Neural cell (in vitro differentiated cells): Measurements from ENCODE around the gene VWC2.

ENCODE experiments used
- EP300 ChIP-seq: fragments of 450-650 bp; conservative IDR thresholded peaks from 2 replicates; pipeline ENCODE4 v1.6.1; 2014; ENCODE audit warnings: antibody characterized with exemption, mild to moderate bottlenecking, moderate library complexity; ENCODE audit not compliant: poor library complexity, severe bottlenecking
- EZH2 ChIP-seq: fragments of 200-600, 300-800 bp; shearing (Covaris generic), sonication (generic); IDR thresholded peaks from 2 replicates; pipeline ENCODE4 v1.6.1; 2014; ENCODE audit warnings: antibody characterized with exemption, low read length, borderline replicate concordance, mild to moderate bottlenecking; ENCODE audit not compliant: insufficient read depth, poor library complexity, severe bottlenecking
- POLR2AphosphoS5 ChIP-seq: IDR thresholded peaks from 2 replicates; pipeline ENCODE4 v1.6.1; 2012
- RAD21 ChIP-seq: fragments of 450-650 bp; conservative IDR thresholded peaks from 2 replicates; pipeline ENCODE4 v1.6.1; 2014; ENCODE audit warnings: antibody characterized with exemption, mild to moderate bottlenecking, moderate library complexity
- TAF1 ChIP-seq: IDR thresholded peaks from 2 replicates; pipeline ENCODE4 v1.6.1; 2012; ENCODE audit warnings: low read depth
- TF ChIP-seq, protein P1 (sequence below): fragments of 450-650 bp; IDR thresholded peaks from 2 replicates; pipeline ENCODE4 v1.5.1; 2014; ENCODE audit warnings: antibody characterized with exemption, mild to moderate bottlenecking, moderate library complexity; ENCODE audit not compliant: poor library complexity, severe bottlenecking
- TF ChIP-seq, protein P2 (sequence below): IDR thresholded peaks from 2 replicates; pipeline ENCODE4 v1.6.1; 2012; ENCODE audit warnings: borderline replicate concordance

DNA sequence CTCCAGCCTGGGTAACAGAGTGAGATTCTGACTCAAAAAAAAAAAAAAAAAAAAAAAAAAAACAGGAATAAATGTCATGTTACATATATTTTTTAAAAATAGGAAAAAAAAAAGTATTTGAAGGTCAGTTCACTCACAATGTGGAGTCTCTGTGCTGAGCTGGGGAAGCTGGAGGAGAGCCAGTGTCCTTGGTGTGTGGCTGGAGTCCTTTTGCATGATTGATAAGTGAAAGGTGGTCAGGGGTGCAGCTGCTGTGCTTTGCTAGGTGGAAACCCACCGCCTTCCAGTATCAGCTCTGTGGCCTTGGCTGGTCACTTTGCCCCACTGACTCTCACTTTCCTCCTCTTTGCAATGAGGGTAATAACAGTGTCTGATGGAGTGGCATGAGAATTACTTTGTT lies 101.9 kb downstream of the VWC2 start:
- TF ChIP-seq EZH2, result no peak
- TF ChIP-seq TAF1, result no peak
- TF ChIP-seq, protein P1, sequence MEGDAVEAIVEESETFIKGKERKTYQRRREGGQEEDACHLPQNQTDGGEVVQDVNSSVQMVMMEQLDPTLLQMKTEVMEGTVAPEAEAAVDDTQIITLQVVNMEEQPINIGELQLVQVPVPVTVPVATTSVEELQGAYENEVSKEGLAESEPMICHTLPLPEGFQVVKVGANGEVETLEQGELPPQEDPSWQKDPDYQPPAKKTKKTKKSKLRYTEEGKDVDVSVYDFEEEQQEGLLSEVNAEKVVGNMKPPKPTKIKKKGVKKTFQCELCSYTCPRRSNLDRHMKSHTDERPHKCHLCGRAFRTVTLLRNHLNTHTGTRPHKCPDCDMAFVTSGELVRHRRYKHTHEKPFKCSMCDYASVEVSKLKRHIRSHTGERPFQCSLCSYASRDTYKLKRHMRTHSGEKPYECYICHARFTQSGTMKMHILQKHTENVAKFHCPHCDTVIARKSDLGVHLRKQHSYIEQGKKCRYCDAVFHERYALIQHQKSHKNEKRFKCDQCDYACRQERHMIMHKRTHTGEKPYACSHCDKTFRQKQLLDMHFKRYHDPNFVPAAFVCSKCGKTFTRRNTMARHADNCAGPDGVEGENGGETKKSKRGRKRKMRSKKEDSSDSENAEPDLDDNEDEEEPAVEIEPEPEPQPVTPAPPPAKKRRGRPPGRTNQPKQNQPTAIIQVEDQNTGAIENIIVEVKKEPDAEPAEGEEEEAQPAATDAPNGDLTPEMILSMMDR, result no peak
- no peak for TF ChIP-seq POLR2AphosphoS5
- TF ChIP-seq EP300, result no peak
- TF ChIP-seq, protein P2, sequence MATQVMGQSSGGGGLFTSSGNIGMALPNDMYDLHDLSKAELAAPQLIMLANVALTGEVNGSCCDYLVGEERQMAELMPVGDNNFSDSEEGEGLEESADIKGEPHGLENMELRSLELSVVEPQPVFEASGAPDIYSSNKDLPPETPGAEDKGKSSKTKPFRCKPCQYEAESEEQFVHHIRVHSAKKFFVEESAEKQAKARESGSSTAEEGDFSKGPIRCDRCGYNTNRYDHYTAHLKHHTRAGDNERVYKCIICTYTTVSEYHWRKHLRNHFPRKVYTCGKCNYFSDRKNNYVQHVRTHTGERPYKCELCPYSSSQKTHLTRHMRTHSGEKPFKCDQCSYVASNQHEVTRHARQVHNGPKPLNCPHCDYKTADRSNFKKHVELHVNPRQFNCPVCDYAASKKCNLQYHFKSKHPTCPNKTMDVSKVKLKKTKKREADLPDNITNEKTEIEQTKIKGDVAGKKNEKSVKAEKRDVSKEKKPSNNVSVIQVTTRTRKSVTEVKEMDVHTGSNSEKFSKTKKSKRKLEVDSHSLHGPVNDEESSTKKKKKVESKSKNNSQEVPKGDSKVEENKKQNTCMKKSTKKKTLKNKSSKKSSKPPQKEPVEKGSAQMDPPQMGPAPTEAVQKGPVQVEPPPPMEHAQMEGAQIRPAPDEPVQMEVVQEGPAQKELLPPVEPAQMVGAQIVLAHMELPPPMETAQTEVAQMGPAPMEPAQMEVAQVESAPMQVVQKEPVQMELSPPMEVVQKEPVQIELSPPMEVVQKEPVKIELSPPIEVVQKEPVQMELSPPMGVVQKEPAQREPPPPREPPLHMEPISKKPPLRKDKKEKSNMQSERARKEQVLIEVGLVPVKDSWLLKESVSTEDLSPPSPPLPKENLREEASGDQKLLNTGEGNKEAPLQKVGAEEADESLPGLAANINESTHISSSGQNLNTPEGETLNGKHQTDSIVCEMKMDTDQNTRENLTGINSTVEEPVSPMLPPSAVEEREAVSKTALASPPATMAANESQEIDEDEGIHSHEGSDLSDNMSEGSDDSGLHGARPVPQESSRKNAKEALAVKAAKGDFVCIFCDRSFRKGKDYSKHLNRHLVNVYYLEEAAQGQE, result no peak
- no peak for TF ChIP-seq RAD21
